Fibroblast of villous mesenchyme (primary cell): ENCODE data around the gene JAG1. TPM values are rescaled to one million over a fixed set of nuclear protein-coding genes. Genes with fewer than 3 reads are reported as not detected.

Experiments used
- DNase-seq: peaks from one replicate; pipeline ENCODE4 v3.0.0-alpha.2; 2010; ENCODE audit warnings: low read depth
- H3K4me3 ChIP-seq: 2 replicates; pipeline ENCODE4 v1.5.1; 2011; ENCODE audit warnings: low read depth, mild to moderate bottlenecking, low read length
- CTCF ChIP-seq: IDR thresholded peaks from 2 replicates; pipeline ENCODE4 v1.5.1; 2012; ENCODE audit warnings: low read depth, mild to moderate bottlenecking, low read length; ENCODE audit not compliant: insufficient read depth
- total RNA-seq: library from RNA; depleted of rRNA; stranded (reverse); fragments of >200 nt; gene quantifications from 2 replicates; pipeline ENCODE4 v1.2.3, GENCODE V29; 2012

The JAG1 gene
- total RNA-seq = 12.1 and 16.1 TPM in 2 replicates

GRCh38 chr20:10673842-10674683 is at the start of gene JAG1:
Gene JAG1 (minus strand): TSS chr20:10673999. CDS start chr20:10673530, 469 bp downstream.
- DNase-seq = peak; percentile 94
- no peak for TF ChIP-seq CTCF
- H3K4me3 ChIP-seq = peak within 1 kb of the TSS; percentile 84

- DNase-seq = no peak
- no peak overlapping the region for H3K4me3 ChIP-seq
- TF ChIP-seq CTCF = no peak
These were observed 48.2 kb upstream of the JAG1 start for GRCh38 chr20:10721976-10722375.

GRCh38 chr20:10721137-10721896 is 47.5 kb upstream of the JAG1 start:
- no peak overlapping the region for H3K4me3 ChIP-seq
- DNase-seq = no peak
- TF ChIP-seq CTCF = no peak

GRCh38 chr20:10720565-10720964 is 46.8 kb upstream of the JAG1 start:
- no peak overlapping the region for H3K4me3 ChIP-seq
- no peak for DNase-seq
- TF ChIP-seq CTCF = no peak

- H3K4me3 ChIP-seq = no peak overlapping the region
- TF ChIP-seq CTCF = no peak
- DNase-seq = no peak
These were observed 46.1 kb upstream of the JAG1 start for GRCh38 chr20:10719740-10720385.

GRCh38 chr20:10718661-10719060 is 44.9 kb upstream of the JAG1 start:
- no peak for DNase-seq
- TF ChIP-seq CTCF = no peak
- H3K4me3 ChIP-seq = no peak overlapping the region
